GM12801 (cell line): ENCODE data around the gene ZNF792.

Experiments used
- CTCF ChIP-seq: IDR thresholded peaks from one replicate; pipeline ENCODE4 v1.5.1; 2011; ENCODE audit warnings: control low read depth; ENCODE audit not compliant: insufficient read length; ENCODE audit errors: extremely low read depth

The ZNF792 gene

GRCh38 chr19:35006999-35007365, 43.0 kb upstream of the ZNF792 start:
- TF ChIP-seq CTCF: no peak

GRCh38 chr19:35006342-35006998, 42.4 kb upstream of the ZNF792 start:
- no peak for TF ChIP-seq CTCF

- TF ChIP-seq CTCF: no peak
Observed at GRCh38 chr19:35005256-35005977, 41.4 kb upstream of the ZNF792 start.

GRCh38 chr19:35004517-35005255, 40.7 kb upstream of the ZNF792 start:
- TF ChIP-seq CTCF: no peak

- no peak for TF ChIP-seq CTCF
Observed at GRCh38 chr19:35002037-35002535, 38.1 kb upstream of the ZNF792 start.

- no peak for TF ChIP-seq CTCF
Observed at GRCh38 chr19:35000647-35001501, 36.8 kb upstream of the ZNF792 start.

GRCh38 chr19:35000338-35000646, 36.3 kb upstream of the ZNF792 start:
- TF ChIP-seq CTCF: no peak
